Fibroblast of skin of back (primary cell): Measurements from ENCODE around the gene DPH7.
A peak's percentile ranks its signal among the peaks of the same experiment; 100 is the strongest.
"Not testable (repeated sequence)": the region's sequence is repeated elsewhere in the genome, so short reads cannot be mapped to it uniquely, and the experiment has no call there.

Experiments
- DNase-seq: peaks from one replicate; pipeline ENCODE4 v3.0.0-alpha.2; 2013

DPH7 gene

GRCh38 chr9:137516144-137516917 is 62.4 kb downstream of the DPH7 start:
- DNase-seq = no peak

GRCh38 chr9:137515338-137515724 is 63.4 kb downstream of the DPH7 start:
- DNase-seq = no peak

GRCh38 chr9:137514691-137515337 is 63.9 kb downstream of the DPH7 start:
- DNase-seq = no peak

GRCh38 chr9:137513801-137514570 is 64.7 kb downstream of the DPH7 start:
- not testable (repeated sequence) for DNase-seq

- not testable (repeated sequence) for DNase-seq
Measured at GRCh38 chr9:137513136-137513535, 65.6 kb downstream of the DPH7 start.

- no peak for DNase-seq
Measured at GRCh38 chr9:137511758-137512463, 66.8 kb downstream of the DPH7 start.

GRCh38 chr9:137511126-137511525 is 67.6 kb downstream of the DPH7 start:
- not testable (repeated sequence) for DNase-seq

- DNase-seq = no peak
Measured at GRCh38 chr9:137509198-137509597, 69.5 kb downstream of the DPH7 start.

GRCh38 chr9:137506702-137507171 is 72.0 kb downstream of the DPH7 start:
- DNase-seq = peak; percentile 83

- no peak for DNase-seq
Measured at GRCh38 chr9:137506274-137506673, 72.5 kb downstream of the DPH7 start.

- DNase-seq = no peak
Measured at GRCh38 chr9:137505421-137506140, 73.1 kb downstream of the DPH7 start.
